Bronchial epithelial cell (primary cell): ENCODE results near the gene FRA10AC1. TPM values are rescaled to one million over a fixed set of nuclear protein-coding genes. Genes with fewer than 3 reads are reported as not detected.

ENCODE experiments used
- DNase-seq: peaks from one replicate; pipeline ENCODE4 v3.0.0-alpha.2; 2010; ENCODE audit warnings: low read depth
- FAIRE-seq: peaks from 2 replicates; lab custom pipeline; 2011; peaks lifted over from hg19 to GRCh38; lab: Jason Lieb, UNC
- H3K27me3 ChIP-seq: 2 replicates; pipeline ENCODE4 v1.5.1; 2011; ENCODE audit warnings: low read length; ENCODE audit not compliant: control insufficient read depth, insufficient read depth
- H3K36me3 ChIP-seq: 2 replicates; pipeline ENCODE4 v1.5.1; 2011; ENCODE audit warnings: low read length; ENCODE audit not compliant: control insufficient read depth, insufficient read depth
- H3K4me3 ChIP-seq: 2 replicates; pipeline ENCODE4 v1.5.1; 2011; ENCODE audit warnings: mild to moderate bottlenecking, low read depth, low read length, control low read depth
- total RNA-seq: library from RNA; depleted of rRNA; stranded (reverse); fragments of >200 nt; gene quantifications from 2 replicates; pipeline ENCODE4 v1.2.1, GENCODE V29; 2014
- TF ChIP-seq, protein P1 (sequence below): IDR thresholded peaks from 2 replicates; pipeline ENCODE4 v1.5.1; 2011; ENCODE audit warnings: mild to moderate bottlenecking, moderate library complexity, low read length, control low read depth, inconsistent platforms; ENCODE audit not compliant: insufficient read depth, severe bottlenecking

FRA10AC1 gene
- total RNA-seq, 1 donor from 2014 or later = 4.7 TPM

DNA sequence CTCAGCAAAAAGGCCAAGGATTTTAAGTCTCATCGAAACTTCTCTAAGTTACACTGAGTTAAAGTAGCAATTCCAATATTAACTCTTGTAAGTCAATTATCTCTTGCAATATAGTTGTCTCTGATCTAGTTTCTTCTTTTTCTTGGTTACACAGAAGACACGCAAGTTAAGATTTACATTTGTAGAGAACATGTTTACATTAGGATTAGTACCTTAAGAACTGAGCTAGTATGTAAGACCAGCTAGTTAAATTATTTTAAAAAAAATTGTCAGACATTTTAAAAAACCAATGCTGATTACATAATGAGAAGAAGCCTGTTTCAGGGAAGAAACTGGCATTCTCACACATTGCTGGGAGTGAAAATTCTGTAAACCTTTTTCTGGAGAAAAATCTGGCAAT lies 31.4 kb downstream of the FRA10AC1 start:
- DNase-seq (no peak), FAIRE-seq (no peak)
- TF ChIP-seq, protein P1, sequence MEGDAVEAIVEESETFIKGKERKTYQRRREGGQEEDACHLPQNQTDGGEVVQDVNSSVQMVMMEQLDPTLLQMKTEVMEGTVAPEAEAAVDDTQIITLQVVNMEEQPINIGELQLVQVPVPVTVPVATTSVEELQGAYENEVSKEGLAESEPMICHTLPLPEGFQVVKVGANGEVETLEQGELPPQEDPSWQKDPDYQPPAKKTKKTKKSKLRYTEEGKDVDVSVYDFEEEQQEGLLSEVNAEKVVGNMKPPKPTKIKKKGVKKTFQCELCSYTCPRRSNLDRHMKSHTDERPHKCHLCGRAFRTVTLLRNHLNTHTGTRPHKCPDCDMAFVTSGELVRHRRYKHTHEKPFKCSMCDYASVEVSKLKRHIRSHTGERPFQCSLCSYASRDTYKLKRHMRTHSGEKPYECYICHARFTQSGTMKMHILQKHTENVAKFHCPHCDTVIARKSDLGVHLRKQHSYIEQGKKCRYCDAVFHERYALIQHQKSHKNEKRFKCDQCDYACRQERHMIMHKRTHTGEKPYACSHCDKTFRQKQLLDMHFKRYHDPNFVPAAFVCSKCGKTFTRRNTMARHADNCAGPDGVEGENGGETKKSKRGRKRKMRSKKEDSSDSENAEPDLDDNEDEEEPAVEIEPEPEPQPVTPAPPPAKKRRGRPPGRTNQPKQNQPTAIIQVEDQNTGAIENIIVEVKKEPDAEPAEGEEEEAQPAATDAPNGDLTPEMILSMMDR = no peak
- H3K27me3 ChIP-seq = no peaks in the 10 kb centered on the region
- peaks cover 1% of the 10 kb centered on the region for H3K36me3 ChIP-seq
- no peak overlapping the region for H3K4me3 ChIP-seq

DNA sequence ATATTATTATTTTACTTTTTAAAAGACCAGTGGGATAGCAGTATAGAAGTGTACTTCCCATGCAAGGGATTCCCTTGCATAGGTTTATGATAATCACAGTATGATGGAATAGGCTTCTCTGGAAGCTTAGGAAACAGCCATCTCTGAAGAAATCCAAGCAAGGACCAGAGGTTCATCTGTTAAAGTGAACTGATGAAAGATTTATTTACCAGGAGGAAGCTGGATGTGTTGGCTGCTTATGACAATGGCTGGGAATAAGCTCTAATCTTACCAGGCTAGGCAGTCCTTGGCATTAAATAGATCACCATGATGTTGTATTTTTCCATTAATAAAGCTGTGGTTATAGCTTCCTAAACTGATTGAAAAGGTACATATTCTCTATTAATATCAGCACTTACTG lies 32.0 kb downstream of the FRA10AC1 start:
- H3K27me3 ChIP-seq = no peaks in the 10 kb centered on the region
- TF ChIP-seq, protein P1 = no peak
- H3K4me3 ChIP-seq = no peak overlapping the region
- no peak for FAIRE-seq
- DNase-seq = no peak
- peaks cover 1% of the 10 kb centered on the region for H3K36me3 ChIP-seq

DNA sequence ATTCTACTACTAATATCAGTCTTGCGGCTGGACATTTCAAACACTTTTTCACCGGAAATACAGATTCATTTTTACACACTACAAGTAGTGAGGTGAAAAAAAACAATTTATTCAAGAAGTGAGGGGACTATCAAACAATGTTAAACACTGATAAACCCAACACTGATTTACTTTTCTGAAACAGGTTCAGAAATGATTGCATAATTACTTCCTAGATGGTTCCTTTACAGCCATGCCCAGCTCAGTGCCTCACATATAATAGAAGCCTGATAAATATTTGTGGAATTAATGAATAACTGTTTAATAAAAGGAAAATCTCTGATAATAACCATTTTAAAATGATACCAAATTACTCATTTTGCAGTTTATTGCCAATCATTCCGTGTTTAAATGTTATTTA lies 34.6 kb downstream of the FRA10AC1 start:
- Histone ChIP-seq H3K36me3 (no peaks in the 10 kb centered on the region), H3K27me3 (no peaks in the 10 kb centered on the region), H3K4me3 (no peak overlapping the region)
- DNase-seq (no peak), FAIRE-seq (no peak)
- TF ChIP-seq, protein P1 = no peak

DNA sequence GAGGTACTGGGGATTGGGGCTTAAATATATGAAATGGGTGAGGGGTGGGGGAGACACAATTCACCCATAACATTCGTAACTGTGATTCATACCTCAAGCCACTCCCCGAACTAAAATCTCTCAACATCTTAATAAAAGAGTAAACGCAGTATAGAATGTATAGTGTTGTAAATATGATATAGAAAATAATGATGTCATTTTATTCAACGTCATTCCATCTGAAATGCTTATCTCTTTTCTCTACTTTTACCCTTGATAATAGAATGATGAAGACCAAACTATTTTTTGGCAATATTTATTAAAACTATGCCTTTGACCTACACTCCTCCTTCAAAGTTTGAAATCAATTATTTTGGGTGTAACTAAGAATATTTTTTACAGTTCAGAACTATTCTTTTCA lies 36.4 kb downstream of the FRA10AC1 start:
- H3K4me3 ChIP-seq = no peak overlapping the region
- no peak for DNase-seq
- H3K36me3 ChIP-seq = no peaks in the 10 kb centered on the region
- FAIRE-seq = no peak
- no peaks in the 10 kb centered on the region for H3K27me3 ChIP-seq
- TF ChIP-seq, protein P1 = no peak

DNA sequence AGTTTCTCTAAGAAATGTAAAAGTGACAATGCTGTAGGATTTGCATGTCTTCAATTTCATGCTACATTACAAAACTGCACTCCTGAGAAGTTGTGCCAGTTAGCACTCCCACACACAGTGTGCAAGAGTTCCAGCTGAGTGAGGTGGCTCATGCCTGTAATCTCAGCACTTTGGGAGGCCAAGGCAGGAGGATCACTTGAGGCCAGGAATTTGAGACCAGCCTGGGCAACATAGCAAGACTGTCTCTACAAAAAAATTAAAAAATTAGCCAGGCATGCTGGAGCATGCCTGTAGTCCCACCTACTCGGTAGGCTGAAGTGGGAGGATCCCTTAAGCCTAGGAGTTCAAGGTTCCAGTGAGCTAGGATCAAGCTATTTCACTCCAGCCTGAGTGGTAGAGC lies 44.6 kb downstream of the FRA10AC1 start:
- H3K27me3 ChIP-seq = no peaks in the 10 kb centered on the region
- FAIRE-seq (no peak), DNase-seq (no peak)
- no peak overlapping the region for H3K4me3 ChIP-seq
- no peaks in the 10 kb centered on the region for H3K36me3 ChIP-seq
- TF ChIP-seq, protein P1 = no peak

DNA sequence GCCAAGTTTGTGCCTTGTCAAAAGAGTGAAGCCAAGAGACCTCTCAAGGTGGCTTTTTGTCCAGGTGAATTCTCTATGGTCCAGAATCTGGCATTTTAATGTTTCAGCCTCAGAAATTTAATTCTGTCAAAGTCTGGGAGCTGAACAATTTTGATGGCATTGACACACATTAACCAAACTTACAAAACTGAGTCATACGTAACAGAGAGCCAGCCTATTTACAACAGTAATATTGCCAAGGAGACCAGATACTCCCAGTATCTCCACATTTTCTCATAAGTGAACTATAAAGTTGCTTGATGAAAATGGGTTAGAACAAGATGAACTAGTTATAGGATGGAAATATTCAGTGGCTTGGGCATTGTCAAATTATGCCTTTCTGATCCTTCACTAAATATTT lies 46.2 kb downstream of the FRA10AC1 start:
- Histone ChIP-seq H3K27me3 (no peaks in the 10 kb centered on the region), H3K36me3 (no peaks in the 10 kb centered on the region), H3K4me3 (no peak overlapping the region)
- no peak for FAIRE-seq
- TF ChIP-seq, protein P1 = no peak
- peak; percentile 14 for DNase-seq
